ENCODE data around the gene HDAC9. TPM values are rescaled to one million over a fixed set of nuclear protein-coding genes. Genes with fewer than 3 reads are reported as not detected.

HDAC9 gene
- total RNA-seq, 1 donor from 2014 or later = 27.6 TPM

- Histone ChIP-seq H3K4me2 (ENCODE audit: low read length) (no peak overlapping the region), H3K79me2 (ENCODE audit: insufficient read depth, low read length) (no peaks in the 10 kb centered on the region), H2AFZ (ENCODE audit: low read depth, low read length) (no peak overlapping the region), H3K4me1 (ENCODE audit: insufficient read depth, low read length) (no peaks in the 10 kb centered on the region), H3K36me3 (ENCODE audit: insufficient read depth, low read length) (peaks cover 4% of the 10 kb centered on the region), H3K9ac (ENCODE audit: low read length) (no peak overlapping the region), H3K4me3 (ENCODE audit: insufficient read depth, low read depth, low read length) (no peak overlapping the region), H3K27me3 (ENCODE audit: insufficient read depth, low read length) (no peaks in the 10 kb centered on the region), H3K27ac (ENCODE audit: low read depth, low read length) (no peak overlapping the region), H3K9me3 (ENCODE audit: insufficient read depth, low read depth, low read length) (no peaks in the 10 kb centered on the region), H4K20me1 (ENCODE audit: insufficient read depth, low read length) (no peaks in the 10 kb centered on the region)
- Mint-ChIP-seq H3K27ac (ENCODE audit: unreplicated experiment) (no peak overlapping the region), H3K36me3 (ENCODE audit: low read depth, unreplicated experiment) (no peaks in the 10 kb centered on the region), H3K27me3 (ENCODE audit: low read depth, unreplicated experiment) (no peaks in the 10 kb centered on the region), H3K9me3 (ENCODE audit: unreplicated experiment) (no peaks in the 10 kb centered on the region), H3K4me1 (ENCODE audit: low read depth, unreplicated experiment) (peaks cover 2% of the 10 kb centered on the region), H3K4me3 (ENCODE audit: unreplicated experiment) (no peak overlapping the region)
- no peak for DNase-seq (ENCODE audit: low read depth)
- FAIRE-seq = no peak
- no peak for TF ChIP-seq EZH2 (IDR thresholded peaks at IDR 0.05; ENCODE audit: insufficient read depth, low read length)
- TF ChIP-seq CTCF (IDR thresholded peaks at IDR 0.05; ENCODE audit: insufficient read depth, low read depth, low read length) = no peak
Observed at GRCh38 chr7:18656362-18656761, 160.8 kb downstream of the HDAC9 start.

DNA sequence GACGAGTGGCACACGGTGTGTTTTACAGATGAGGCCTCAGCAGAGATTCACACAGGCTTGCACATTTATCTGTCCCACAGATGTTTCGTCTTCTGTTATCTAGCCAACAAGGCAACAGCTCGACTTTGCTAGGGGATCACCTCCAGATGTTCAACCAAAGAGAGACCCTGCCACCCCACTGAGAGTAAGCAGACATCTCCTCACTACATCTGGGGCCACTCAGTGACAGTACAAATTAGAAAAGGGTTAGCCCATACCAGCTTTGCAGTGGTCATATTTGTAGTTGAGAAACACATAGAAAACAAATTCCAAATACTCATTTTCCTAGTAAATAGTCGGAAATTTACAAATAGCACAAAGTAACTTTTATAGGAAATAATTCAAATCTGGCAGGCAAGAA lies 164.2 kb downstream of the HDAC9 start:
- H3K27ac ChIP-seq (ENCODE audit: low read depth, low read length) = no peak overlapping the region
- H3K9ac ChIP-seq (ENCODE audit: low read length) = no peak overlapping the region
- H4K20me1 ChIP-seq (ENCODE audit: insufficient read depth, low read length) = no peaks in the 10 kb centered on the region
- no peaks in the 10 kb centered on the region for H3K9me3 ChIP-seq (ENCODE audit: insufficient read depth, low read depth, low read length)
- no peaks in the 10 kb centered on the region for H3K9me3 Mint-ChIP-seq (ENCODE audit: unreplicated experiment)
- no peaks in the 10 kb centered on the region for H3K36me3 Mint-ChIP-seq (ENCODE audit: low read depth, unreplicated experiment)
- TF ChIP-seq EZH2 (IDR thresholded peaks at IDR 0.05; ENCODE audit: insufficient read depth, low read length) (no peak), CTCF (IDR thresholded peaks at IDR 0.05; ENCODE audit: insufficient read depth, low read depth, low read length) (no peak)
- H3K4me3 ChIP-seq (ENCODE audit: insufficient read depth, low read depth, low read length) = no peak overlapping the region
- H3K36me3 ChIP-seq (ENCODE audit: insufficient read depth, low read length) = peaks cover 2% of the 10 kb centered on the region
- H3K4me2 ChIP-seq (ENCODE audit: low read length) = no peak overlapping the region
- no peaks in the 10 kb centered on the region for H3K27me3 ChIP-seq (ENCODE audit: insufficient read depth, low read length)
- no peak overlapping the region for H3K27ac Mint-ChIP-seq (ENCODE audit: unreplicated experiment)
- H3K27me3 Mint-ChIP-seq (ENCODE audit: low read depth, unreplicated experiment) = no peaks in the 10 kb centered on the region
- no peaks in the 10 kb centered on the region for H3K4me1 ChIP-seq (ENCODE audit: insufficient read depth, low read length)
- DNase-seq (ENCODE audit: low read depth) = no peak
- no peaks in the 10 kb centered on the region for H3K4me1 Mint-ChIP-seq (ENCODE audit: low read depth, unreplicated experiment)
- no peaks in the 10 kb centered on the region for H3K79me2 ChIP-seq (ENCODE audit: insufficient read depth, low read length)
- FAIRE-seq = no peak
- H2AFZ ChIP-seq (ENCODE audit: low read depth, low read length) = no peak overlapping the region
- H3K4me3 Mint-ChIP-seq (ENCODE audit: unreplicated experiment) = no peak overlapping the region

DNA sequence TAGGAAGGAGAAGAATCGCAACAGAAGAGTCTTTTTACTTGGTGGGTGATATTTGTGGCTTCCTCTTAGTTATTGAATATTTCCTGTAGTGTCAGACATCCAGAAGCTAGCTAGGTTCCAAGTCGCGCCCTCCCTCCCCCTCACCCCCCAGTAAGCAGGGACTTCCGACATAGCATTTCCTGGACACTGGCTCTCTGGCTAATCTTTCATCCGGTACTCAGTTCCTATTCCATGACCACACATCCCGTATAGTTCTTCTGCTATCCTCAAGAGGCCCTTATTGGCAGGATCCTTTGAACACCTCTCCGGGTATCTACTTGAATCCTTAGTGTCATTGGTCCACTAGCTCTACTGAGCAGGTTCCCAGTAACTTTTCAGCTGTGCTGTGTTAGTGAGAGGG lies 167.8 kb downstream of the HDAC9 start:
- H3K9ac ChIP-seq (ENCODE audit: low read length) = no peak overlapping the region
- TF ChIP-seq CTCF (IDR thresholded peaks at IDR 0.05; ENCODE audit: insufficient read depth, low read depth, low read length) (no peak), EZH2 (IDR thresholded peaks at IDR 0.05; ENCODE audit: insufficient read depth, low read length) (no peak)
- H3K4me2 ChIP-seq (ENCODE audit: low read length) = no peak overlapping the region
- FAIRE-seq (no peak), DNase-seq (ENCODE audit: low read depth) (no peak)
- Mint-ChIP-seq H3K9me3 (ENCODE audit: unreplicated experiment) (no peaks in the 10 kb centered on the region), H3K4me3 (ENCODE audit: unreplicated experiment) (no peak overlapping the region), H3K27me3 (ENCODE audit: low read depth, unreplicated experiment) (no peaks in the 10 kb centered on the region), H3K4me1 (ENCODE audit: low read depth, unreplicated experiment) (peaks cover 8% of the 10 kb centered on the region), H3K27ac (ENCODE audit: unreplicated experiment) (no peak overlapping the region), H3K36me3 (ENCODE audit: low read depth, unreplicated experiment) (no peaks in the 10 kb centered on the region)
- no peak overlapping the region for H3K4me3 ChIP-seq (ENCODE audit: insufficient read depth, low read depth, low read length)
- no peaks in the 10 kb centered on the region for H4K20me1 ChIP-seq (ENCODE audit: insufficient read depth, low read length)
- H3K27ac ChIP-seq (ENCODE audit: low read depth, low read length) = no peak overlapping the region
- no peaks in the 10 kb centered on the region for H3K36me3 ChIP-seq (ENCODE audit: insufficient read depth, low read length)
- no peaks in the 10 kb centered on the region for H3K9me3 ChIP-seq (ENCODE audit: insufficient read depth, low read depth, low read length)
- peaks cover 5% of the 10 kb centered on the region for H3K4me1 ChIP-seq (ENCODE audit: insufficient read depth, low read length)
- no peaks in the 10 kb centered on the region for H3K27me3 ChIP-seq (ENCODE audit: insufficient read depth, low read length)
- H3K79me2 ChIP-seq (ENCODE audit: insufficient read depth, low read length) = no peaks in the 10 kb centered on the region
- H2AFZ ChIP-seq (ENCODE audit: low read depth, low read length) = no peak overlapping the region

All from astrocyte (in vitro differentiated cells and primary cell).